A673 (cell line): ENCODE results near the gene LGALS9. TPM values are rescaled to one million over a fixed set of nuclear protein-coding genes. Genes with fewer than 3 reads are reported as not detected.

Experiments used
- BruUV-seq: library from RNA; stranded (reverse); fragments of 400-500 nt; replicated peaks from 2 replicates; lab custom pipeline; 2021; lab: Mats Ljungman, UMichigan
- CTCF ChIA-PET: fragments of 300-600 bp; sonication (Branson Sonifier 250); formaldehyde crosslinking; loops from one replicate; lab custom pipeline; 2022; ENCODE audit warnings: antibody characterized with exemption; lab: Charles Lee
- POLR2A ChIA-PET: fragments of 300-600 bp; sonication (Branson Sonifier 250); formaldehyde crosslinking; loops from one replicate; lab custom pipeline; 2022; ENCODE audit warnings: antibody characterized with exemption; ENCODE audit not compliant: low non-redundant PET; lab: Charles Lee
- DNase-seq: peaks from one replicate; pipeline ENCODE4 v3.0.0-alpha.2; 2015; ENCODE audit warnings: low spot score
- H3K27ac ChIP-seq: fragments of 200-600 bp; sonication (generic); 2 replicates; pipeline ENCODE4 v1.5.1; 2016; ENCODE audit warnings: mixed run types, low read depth, mild to moderate bottlenecking, mixed read lengths, antibody characterized with exemption, low read length; ENCODE audit not compliant: poor library complexity, severe bottlenecking
- H3K27me3 ChIP-seq: fragments of 200-600 bp; sonication (generic); replicated peaks from 2 replicates; pipeline ENCODE4 v1.6.1; 2017; ENCODE audit warnings: mixed run types, low read depth, mild to moderate bottlenecking, mixed read lengths, antibody characterized with exemption, low read length; ENCODE audit not compliant: insufficient read depth, poor library complexity
- H3K36me3 ChIP-seq: fragments of 200-600 bp; sonication (generic); 2 replicates; pipeline ENCODE4 v1.6.1; 2016; ENCODE audit warnings: mixed run types, mild to moderate bottlenecking, mixed read lengths, antibody characterized with exemption, low read length; ENCODE audit not compliant: insufficient read depth, poor library complexity, severe bottlenecking
- H3K4me1 ChIP-seq: fragments of 200-600 bp; sonication (generic); 2 replicates; pipeline ENCODE4 v1.6.1; 2017; ENCODE audit warnings: mixed run types, mild to moderate bottlenecking, mixed read lengths, antibody characterized with exemption, low read length; ENCODE audit not compliant: insufficient read depth, poor library complexity, severe bottlenecking
- H3K4me3 ChIP-seq: fragments of 200-600 bp; sonication (generic); 2 replicates; pipeline ENCODE4 v1.5.1; 2016; ENCODE audit warnings: low read depth, mixed run types, mild to moderate bottlenecking, mixed read lengths, low read length; ENCODE audit not compliant: poor library complexity, severe bottlenecking
- H3K9me3 ChIP-seq: fragments of 200-600 bp; sonication (generic); 2 replicates; pipeline ENCODE4 v1.6.1; 2016; ENCODE audit warnings: mixed run types, low read depth, mild to moderate bottlenecking, mixed read lengths, antibody characterized with exemption, low read length; ENCODE audit not compliant: poor library complexity, severe bottlenecking
- EZH2 ChIP-seq: fragments of 200-600 bp; sonication (generic); IDR thresholded peaks from 2 replicates; pipeline ENCODE4 v1.6.1; 2017; ENCODE audit warnings: borderline replicate concordance, low read depth, mild to moderate bottlenecking, mixed read lengths, antibody characterized with exemption, low read length; ENCODE audit not compliant: poor library complexity, severe bottlenecking
- intact Hi-C: fragments of 100-400 bp; cut with micrococcal nuclease; formaldehyde crosslinking; loops from one replicate; pipeline ENCODE4 v1.10.0; 2022; ENCODE audit not compliant: unreplicated experiment
- total RNA-seq: library from RNA; stranded (reverse); gene quantifications from 2 replicates; pipeline ENCODE4 v1.2.3, GENCODE V29; 2021
- TF ChIP-seq, protein P1 (sequence below): fragments of 300-800, 200-600 bp; sonication (generic); conservative IDR thresholded peaks from 2 replicates; pipeline ENCODE4 v1.5.1; 2017; ENCODE audit warnings: low read depth, mild to moderate bottlenecking, antibody characterized with exemption, low read length, moderate library complexity, mixed read lengths

LGALS9 gene
- total RNA-seq, 1 experiment from 2014 or later, result 2.4 TPM

DNA sequence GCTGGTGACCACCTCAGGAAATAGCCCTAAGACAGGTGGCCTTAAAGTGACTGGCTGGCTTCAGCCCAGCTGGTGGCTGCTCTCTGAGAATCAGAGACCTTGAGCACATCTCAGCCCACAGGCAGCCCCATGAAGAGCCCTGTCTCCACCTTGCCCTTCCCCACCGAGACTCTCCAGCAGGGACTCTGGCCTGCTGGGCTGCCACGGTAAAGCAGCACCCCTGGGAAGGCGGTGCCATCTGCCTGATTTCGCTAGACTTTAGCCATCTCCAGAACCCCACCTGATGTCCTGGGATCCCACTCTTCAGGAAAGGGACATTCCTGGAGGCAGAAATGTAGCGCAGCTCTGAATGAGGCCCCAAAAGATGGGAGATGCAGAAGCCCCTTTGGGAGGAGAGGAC, 45.2 kb upstream of the LGALS9 start:
- TF ChIP-seq, protein P1, sequence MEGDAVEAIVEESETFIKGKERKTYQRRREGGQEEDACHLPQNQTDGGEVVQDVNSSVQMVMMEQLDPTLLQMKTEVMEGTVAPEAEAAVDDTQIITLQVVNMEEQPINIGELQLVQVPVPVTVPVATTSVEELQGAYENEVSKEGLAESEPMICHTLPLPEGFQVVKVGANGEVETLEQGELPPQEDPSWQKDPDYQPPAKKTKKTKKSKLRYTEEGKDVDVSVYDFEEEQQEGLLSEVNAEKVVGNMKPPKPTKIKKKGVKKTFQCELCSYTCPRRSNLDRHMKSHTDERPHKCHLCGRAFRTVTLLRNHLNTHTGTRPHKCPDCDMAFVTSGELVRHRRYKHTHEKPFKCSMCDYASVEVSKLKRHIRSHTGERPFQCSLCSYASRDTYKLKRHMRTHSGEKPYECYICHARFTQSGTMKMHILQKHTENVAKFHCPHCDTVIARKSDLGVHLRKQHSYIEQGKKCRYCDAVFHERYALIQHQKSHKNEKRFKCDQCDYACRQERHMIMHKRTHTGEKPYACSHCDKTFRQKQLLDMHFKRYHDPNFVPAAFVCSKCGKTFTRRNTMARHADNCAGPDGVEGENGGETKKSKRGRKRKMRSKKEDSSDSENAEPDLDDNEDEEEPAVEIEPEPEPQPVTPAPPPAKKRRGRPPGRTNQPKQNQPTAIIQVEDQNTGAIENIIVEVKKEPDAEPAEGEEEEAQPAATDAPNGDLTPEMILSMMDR, result no peak
- no peak for TF ChIP-seq EZH2
- POLR2A ChIA-PET, result no interaction called here
- Histone ChIP-seq H3K27ac (no peak overlapping the region), H3K9me3 (no peaks in the 10 kb centered on the region), H3K36me3 (peaks cover 2% of the 10 kb centered on the region), H3K4me3 (no peak overlapping the region), H3K4me1 (no peaks in the 10 kb centered on the region), H3K27me3 (no peaks in the 10 kb centered on the region)
- DNase-seq, result no peak
- CTCF ChIA-PET, result no interaction called here
- intact Hi-C loops, result loop anchor here (10.0 kb wide), 1 partner anchor 61 kb away; no protein-coding TSS in a partner anchor
- no TSS peak for BruUV-seq

DNA sequence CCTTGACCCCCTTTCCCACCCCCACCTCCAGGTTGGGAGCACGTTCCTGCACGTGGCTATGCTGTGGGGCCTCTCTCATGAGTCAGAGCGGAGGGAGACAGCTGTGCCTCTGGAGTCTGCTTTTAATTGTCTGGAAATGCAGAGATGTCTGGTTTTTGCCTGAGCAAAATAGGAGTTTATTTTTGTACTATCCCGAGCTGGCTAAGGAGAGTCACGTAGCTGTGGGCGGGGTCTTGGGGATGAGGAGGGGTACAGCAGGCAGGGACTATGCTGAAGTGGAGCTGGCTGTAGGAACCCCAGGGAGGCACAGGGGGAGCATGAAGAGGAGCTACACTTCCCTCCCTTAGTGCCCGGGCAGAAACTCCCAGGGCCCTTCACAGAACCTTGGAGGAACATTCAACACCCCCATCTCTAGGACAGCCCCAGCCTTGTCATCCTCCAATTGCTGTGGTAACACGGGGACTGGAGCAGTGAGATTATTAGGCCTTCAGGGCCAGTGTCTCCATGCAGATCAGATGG, 44.7 kb upstream of the LGALS9 start:
- Histone ChIP-seq H3K27me3 (no peaks in the 10 kb centered on the region), H3K4me1 (no peaks in the 10 kb centered on the region), H3K4me3 (no peak overlapping the region), H3K36me3 (peaks cover 2% of the 10 kb centered on the region), H3K9me3 (no peaks in the 10 kb centered on the region), H3K27ac (no peak overlapping the region)
- DNase-seq, result no peak
- BruUV-seq, result no TSS peak
- ChIA-PET POLR2A (no interaction called here), CTCF (no interaction called here)
- TF ChIP-seq, protein P1, result no peak
- intact Hi-C loops, result loop anchor here (10.0 kb wide), 1 partner anchor 61 kb away; no protein-coding TSS in a partner anchor

DNA sequence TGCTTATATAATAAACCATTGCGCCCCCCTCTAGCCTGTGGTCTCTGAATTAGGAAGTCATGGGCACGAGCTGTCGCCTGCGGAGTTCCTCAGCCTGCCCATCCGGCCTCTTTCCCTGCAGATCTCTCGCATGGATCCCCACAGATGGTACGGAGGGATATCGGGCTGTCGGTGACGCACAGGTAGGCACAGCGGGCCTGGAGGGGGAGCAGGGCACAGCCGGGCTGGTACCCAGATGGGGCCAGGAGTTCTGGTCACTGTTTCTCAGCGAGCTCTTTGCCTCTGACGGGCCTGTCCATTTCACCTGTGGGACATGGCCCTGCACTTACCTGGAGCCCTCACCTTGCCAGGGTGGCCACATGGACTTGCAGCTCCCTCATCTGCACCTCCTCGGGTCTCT, 42.6 kb upstream of the LGALS9 start:
- POLR2A ChIA-PET, result no interaction called here
- Histone ChIP-seq H3K27me3 (no peaks in the 10 kb centered on the region), H3K36me3 (no peaks in the 10 kb centered on the region), H3K4me3 (no peak overlapping the region), H3K9me3 (no peaks in the 10 kb centered on the region), H3K27ac (no peak overlapping the region), H3K4me1 (no peaks in the 10 kb centered on the region)
- no peak for DNase-seq
- TF ChIP-seq, protein P1, result no peak
- TF ChIP-seq EZH2, result no peak
- CTCF ChIA-PET, result no interaction called here
- no TSS peak for BruUV-seq
- intact Hi-C loops, result loop anchor here (10.0 kb wide), 1 partner anchor 64 kb away; no protein-coding TSS in a partner anchor
